Astrocyte of the spinal cord (primary cell): ENCODE results near the gene FGFBP3.

Experiments used
- DNase-seq: peaks from one replicate; pipeline ENCODE4 v3.0.0; 2011; ENCODE audit warnings: low read depth, low spot score
- H3K4me3 ChIP-seq: 2 replicates; pipeline ENCODE4 v1.5.1; 2011; ENCODE audit warnings: low read depth, mild to moderate bottlenecking, low read length, moderate library complexity
- in situ Hi-C: cut with HindIII; loops from 2 replicates; pipeline ENCODE4 v1.10.0; 2017; ENCODE audit warnings: low sequenced_read_pairs
- TF ChIP-seq, protein P1 (sequence below): IDR thresholded peaks from 2 replicates; pipeline ENCODE4 v1.5.1; 2012; ENCODE audit warnings: low read depth, mild to moderate bottlenecking, low read length, inconsistent platforms

The FGFBP3 gene

GRCh38 chr10:91891125-91892001 lies 17.9 kb downstream of the FGFBP3 start:
- TF ChIP-seq, protein P1, sequence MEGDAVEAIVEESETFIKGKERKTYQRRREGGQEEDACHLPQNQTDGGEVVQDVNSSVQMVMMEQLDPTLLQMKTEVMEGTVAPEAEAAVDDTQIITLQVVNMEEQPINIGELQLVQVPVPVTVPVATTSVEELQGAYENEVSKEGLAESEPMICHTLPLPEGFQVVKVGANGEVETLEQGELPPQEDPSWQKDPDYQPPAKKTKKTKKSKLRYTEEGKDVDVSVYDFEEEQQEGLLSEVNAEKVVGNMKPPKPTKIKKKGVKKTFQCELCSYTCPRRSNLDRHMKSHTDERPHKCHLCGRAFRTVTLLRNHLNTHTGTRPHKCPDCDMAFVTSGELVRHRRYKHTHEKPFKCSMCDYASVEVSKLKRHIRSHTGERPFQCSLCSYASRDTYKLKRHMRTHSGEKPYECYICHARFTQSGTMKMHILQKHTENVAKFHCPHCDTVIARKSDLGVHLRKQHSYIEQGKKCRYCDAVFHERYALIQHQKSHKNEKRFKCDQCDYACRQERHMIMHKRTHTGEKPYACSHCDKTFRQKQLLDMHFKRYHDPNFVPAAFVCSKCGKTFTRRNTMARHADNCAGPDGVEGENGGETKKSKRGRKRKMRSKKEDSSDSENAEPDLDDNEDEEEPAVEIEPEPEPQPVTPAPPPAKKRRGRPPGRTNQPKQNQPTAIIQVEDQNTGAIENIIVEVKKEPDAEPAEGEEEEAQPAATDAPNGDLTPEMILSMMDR = no peak

GRCh38 chr10:91887272-91888076 lies 21.8 kb downstream of the FGFBP3 start:
- TF ChIP-seq, protein P1 = no peak

More at GRCh38 chr10:91891125-91892001, 17.9 kb downstream of the FGFBP3 start:
- no peak overlapping the region for H3K4me3 ChIP-seq
- in situ Hi-C loops = no loop called here
- peak; percentile 22 for DNase-seq

DNA sequence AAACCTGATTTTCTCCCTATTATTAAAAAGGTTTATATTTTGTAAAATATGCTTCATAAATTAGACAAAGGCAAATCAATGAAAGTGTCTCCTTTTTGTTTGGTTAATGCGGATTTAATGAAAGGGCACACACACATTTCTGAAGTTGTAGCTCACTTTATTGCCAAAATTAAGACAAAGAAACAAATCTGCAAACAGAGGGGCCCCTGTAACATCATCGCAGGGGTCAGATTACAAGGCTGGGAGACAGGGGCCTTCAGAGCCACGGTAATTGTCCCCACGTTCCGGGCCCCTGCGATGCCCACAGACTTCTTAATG lies 22.4 kb downstream of the FGFBP3 start:
- TF ChIP-seq, protein P1 = no peak
- DNase-seq = no peak
- H3K4me3 ChIP-seq = peak overlapping the region; percentile 54
- in situ Hi-C loops = no loop called here

More at GRCh38 chr10:91887272-91888076, 21.8 kb downstream of the FGFBP3 start:
- in situ Hi-C loops = no loop called here
- H3K4me3 ChIP-seq = peak overlapping the region; percentile 54
- DNase-seq = peak; percentile 51

- TF ChIP-seq, protein P1 = no peak
- no peak overlapping the region for H3K4me3 ChIP-seq
- in situ Hi-C loops = no loop called here
- no peak for DNase-seq
These were observed 23.8 kb downstream of the FGFBP3 start for GRCh38 chr10:91885362-91886079.

DNA sequence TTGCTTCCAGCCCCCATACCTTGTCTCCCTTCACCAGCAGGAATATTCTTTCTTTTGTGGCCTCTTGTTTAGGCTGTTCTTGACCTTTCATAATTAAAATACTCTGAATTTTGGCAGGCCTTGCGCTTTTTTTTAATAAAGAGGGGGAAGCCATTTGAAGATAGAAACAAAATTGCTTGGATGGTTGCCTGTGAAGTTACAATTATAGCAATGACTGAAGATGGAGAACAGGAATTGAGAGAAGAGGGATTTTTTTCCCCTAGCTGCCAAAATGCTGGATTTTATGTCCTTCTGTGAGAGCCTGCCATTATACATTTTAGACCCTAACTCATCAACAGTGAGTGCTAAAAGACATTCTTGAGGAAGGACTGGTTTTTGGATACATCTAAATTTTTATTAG lies 24.8 kb downstream of the FGFBP3 start:
- TF ChIP-seq, protein P1 = no peak
- in situ Hi-C loops = no loop called here
- H3K4me3 ChIP-seq = no peak overlapping the region
- no peak for DNase-seq
